ENCODE measurements around the gene LIMS2.

The LIMS2 gene

GRCh38 chr2:127674241-127675209 is 805 bp downstream of the LIMS2 start:
- H3K4me1 ChIP-seq: no peaks in the 10 kb centered on the region
- peak overlapping the region; percentile 27 for H3K4me3 ChIP-seq
- in situ Hi-C loops (cut with MboI; ENCODE audit: low sequenced_read_pairs): no loop called here
- peak in 1 of 2 experiments; percentile 52 for DNase-seq (ENCODE audit: low spot score in 2 of 2)
- H3K36me3 ChIP-seq (replicated peaks): no peaks in the 10 kb centered on the region
- H3K9me3 ChIP-seq: no peaks in the 10 kb centered on the region
- H3K27me3 ChIP-seq (ENCODE audit: low read depth): peaks cover 8% of the 10 kb centered on the region; the same call in 1 of the 2 replicates

DNA sequence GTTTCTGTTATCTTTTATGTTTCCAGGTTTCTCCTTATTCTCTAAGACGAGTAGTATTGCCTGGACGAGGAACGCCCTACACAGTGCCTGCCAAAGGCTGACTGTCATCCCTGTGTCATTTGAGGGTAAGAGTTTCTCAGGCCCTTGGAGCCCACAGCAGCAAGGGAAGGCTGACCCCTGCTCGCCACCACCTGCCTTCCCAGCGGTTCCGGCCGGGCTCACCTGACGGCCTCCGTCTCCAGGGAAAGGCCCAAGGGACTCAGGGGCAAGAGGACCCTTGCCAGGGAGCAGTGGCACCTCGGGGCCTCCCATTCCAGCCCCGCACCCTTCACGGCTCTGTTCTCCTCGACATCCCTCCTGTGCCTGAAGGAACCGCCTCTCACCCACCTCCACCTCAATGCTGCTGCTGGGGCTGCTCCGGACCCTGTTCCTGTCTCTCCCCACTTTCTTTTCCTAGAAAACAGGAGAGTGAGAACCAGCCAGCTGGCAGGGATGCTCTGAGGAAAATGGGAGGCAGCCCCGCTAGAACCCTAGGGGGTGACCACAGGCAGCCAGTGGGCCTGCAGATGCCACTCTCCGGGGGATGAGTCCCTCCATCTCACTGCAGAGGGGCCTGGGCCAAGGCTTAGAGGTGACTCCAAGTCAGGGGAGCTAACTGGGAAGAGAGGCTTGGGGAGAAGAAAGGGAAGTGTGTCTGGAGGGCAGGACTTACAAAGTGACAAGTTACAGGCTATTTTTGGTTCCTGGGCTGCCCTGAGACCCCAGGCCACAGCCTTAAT is 1.9 kb downstream of the LIMS2 start:
- DNase-seq (ENCODE audit: low spot score in 2 of 2): no peak
- in situ Hi-C loops (cut with MboI; ENCODE audit: low sequenced_read_pairs): no loop called here
- no peaks in the 10 kb centered on the region for H3K9me3 ChIP-seq
- no peaks in the 10 kb centered on the region for H3K4me1 ChIP-seq
- no peaks in the 10 kb centered on the region for H3K36me3 ChIP-seq (replicated peaks)
- peaks cover 8% of the 10 kb centered on the region; the same call in 1 of the 2 replicates for H3K27me3 ChIP-seq (ENCODE audit: low read depth)
- no peak overlapping the region for H3K4me3 ChIP-seq

- peaks cover 7% of the 10 kb centered on the region; the same call in 1 of the 2 replicates for H3K27me3 ChIP-seq (ENCODE audit: low read depth)
- no peak for DNase-seq (ENCODE audit: low spot score in 2 of 2)
- in situ Hi-C loops (cut with MboI; ENCODE audit: low sequenced_read_pairs): no loop called here
- H3K4me3 ChIP-seq: no peak overlapping the region
- no peaks in the 10 kb centered on the region for H3K4me1 ChIP-seq
- H3K36me3 ChIP-seq (replicated peaks): no peaks in the 10 kb centered on the region
- H3K9me3 ChIP-seq: no peaks in the 10 kb centered on the region
Observed at GRCh38 chr2:127672341-127673224, 2.7 kb downstream of the LIMS2 start.

GRCh38 chr2:127671557-127672302 is 3.6 kb downstream of the LIMS2 start:
- H3K27me3 ChIP-seq (ENCODE audit: low read depth): peaks cover 6% of the 10 kb centered on the region; the same call in 1 of the 2 replicates
- in situ Hi-C loops (cut with MboI; ENCODE audit: low sequenced_read_pairs): no loop called here

DNA sequence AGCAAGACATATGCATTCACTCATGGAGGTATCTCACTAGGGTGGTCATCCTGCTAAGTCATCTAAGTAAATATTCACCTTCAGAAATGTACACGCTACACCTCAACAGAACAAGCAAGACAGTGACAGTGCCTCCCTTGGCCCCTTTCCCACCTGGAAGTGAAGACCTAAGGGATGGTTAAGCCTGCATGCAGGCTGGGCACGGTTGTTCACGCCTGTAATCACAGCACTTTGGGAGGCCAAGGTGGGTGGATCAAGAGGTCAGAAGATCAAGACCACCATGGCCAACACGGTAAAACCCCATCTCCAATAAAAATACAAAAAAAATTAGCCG is 4.4 kb downstream of the LIMS2 start:
- Histone ChIP-seq H3K36me3 (replicated peaks) (no peaks in the 10 kb centered on the region), H3K4me1 (no peaks in the 10 kb centered on the region), H3K9me3 (no peaks in the 10 kb centered on the region), H3K27me3 (ENCODE audit: low read depth) (peaks cover 6% of the 10 kb centered on the region; the same call in 1 of the 2 replicates), H3K4me3 (no peak overlapping the region)
- no peak for DNase-seq (ENCODE audit: low spot score in 2 of 2)
- in situ Hi-C loops (cut with MboI; ENCODE audit: low sequenced_read_pairs): no loop called here

More at GRCh38 chr2:127671557-127672302, 3.6 kb downstream of the LIMS2 start:
- Histone ChIP-seq H3K9me3 (no peaks in the 10 kb centered on the region), H3K4me1 (no peaks in the 10 kb centered on the region), H3K36me3 (replicated peaks) (no peaks in the 10 kb centered on the region), H3K4me3 (no peak overlapping the region)
- no peak for DNase-seq (ENCODE audit: low spot score in 2 of 2)

GRCh38 chr2:127670055-127670956 is 5.0 kb downstream of the LIMS2 start:
- Histone ChIP-seq H3K27me3 (ENCODE audit: low read depth) (peaks cover 8% of the 10 kb centered on the region; the same call in 1 of the 2 replicates), H3K36me3 (replicated peaks) (no peaks in the 10 kb centered on the region), H3K4me3 (no peak overlapping the region), H3K9me3 (no peaks in the 10 kb centered on the region), H3K4me1 (no peaks in the 10 kb centered on the region)
- DNase-seq (ENCODE audit: low spot score in 2 of 2): no peak
- in situ Hi-C loops (cut with MboI; ENCODE audit: low sequenced_read_pairs): no loop called here

GRCh38 chr2:127669056-127669455 is 6.3 kb downstream of the LIMS2 start:
- H3K27me3 ChIP-seq (ENCODE audit: low read depth): peaks cover 11% of the 10 kb centered on the region; the same call in 1 of the 2 replicates
- no peaks in the 10 kb centered on the region for H3K36me3 ChIP-seq (replicated peaks)
- no peak for DNase-seq (ENCODE audit: low spot score in 2 of 2)
- no peaks in the 10 kb centered on the region for H3K9me3 ChIP-seq
- no peaks in the 10 kb centered on the region for H3K4me1 ChIP-seq
- in situ Hi-C loops (cut with MboI; ENCODE audit: low sequenced_read_pairs): no loop called here
- H3K4me3 ChIP-seq: no peak overlapping the region

- no peaks in the 10 kb centered on the region for H3K4me1 ChIP-seq
- H3K27me3 ChIP-seq (ENCODE audit: low read depth): peaks cover 11% of the 10 kb centered on the region; the same call in 1 of the 2 replicates
- peak in 1 of 2 experiments; percentile 3 for DNase-seq (ENCODE audit: low spot score in 2 of 2)
- no peak overlapping the region for H3K4me3 ChIP-seq
- H3K9me3 ChIP-seq: no peaks in the 10 kb centered on the region
- no peaks in the 10 kb centered on the region for H3K36me3 ChIP-seq (replicated peaks)
- in situ Hi-C loops (cut with MboI; ENCODE audit: low sequenced_read_pairs): no loop called here
Observed at GRCh38 chr2:127665267-127665893, 9.9 kb downstream of the LIMS2 start.

- H3K36me3 ChIP-seq (replicated peaks): no peaks in the 10 kb centered on the region
- DNase-seq (ENCODE audit: low spot score in 2 of 2): no peak
- in situ Hi-C loops (cut with MboI; ENCODE audit: low sequenced_read_pairs): no loop called here
- peaks cover 11% of the 10 kb centered on the region; the same call in 1 of the 2 replicates for H3K27me3 ChIP-seq (ENCODE audit: low read depth)
- H3K4me1 ChIP-seq: no peaks in the 10 kb centered on the region
- H3K9me3 ChIP-seq: no peaks in the 10 kb centered on the region
- H3K4me3 ChIP-seq: no peak overlapping the region
Observed at GRCh38 chr2:127664895-127665225, 10.5 kb downstream of the LIMS2 start.

GRCh38 chr2:127664065-127664894 is 11.1 kb downstream of the LIMS2 start:
- in situ Hi-C loops (cut with MboI; ENCODE audit: low sequenced_read_pairs): no loop called here
- no peak for DNase-seq (ENCODE audit: low spot score in 2 of 2)

DNA sequence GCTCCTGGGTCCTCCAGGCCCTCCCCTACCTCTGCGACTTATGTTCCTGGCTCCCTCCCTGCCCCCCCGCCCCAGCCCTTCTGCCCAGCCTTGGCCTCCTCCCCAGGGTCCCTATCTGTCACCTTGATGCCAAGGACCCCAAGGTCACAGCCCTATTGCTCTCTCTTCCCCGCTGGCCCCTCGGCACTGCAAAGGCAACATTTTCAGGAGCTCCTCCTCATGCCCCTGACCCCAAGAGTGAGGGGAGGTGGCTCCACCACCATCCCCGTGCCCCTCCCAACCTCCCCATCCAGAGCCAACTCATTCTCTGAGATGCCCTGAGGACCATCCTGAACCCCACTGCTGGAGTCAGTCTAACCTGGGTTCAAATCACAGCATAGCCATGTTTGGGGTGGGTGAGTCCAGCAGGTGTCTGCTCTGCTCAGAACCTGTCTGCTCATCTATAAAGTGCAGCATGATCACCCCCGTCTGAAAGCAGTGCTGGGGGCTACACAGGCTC is 11.7 kb downstream of the LIMS2 start:
- no peaks in the 10 kb centered on the region for H3K4me1 ChIP-seq
- in situ Hi-C loops (cut with MboI; ENCODE audit: low sequenced_read_pairs): no loop called here
- H3K36me3 ChIP-seq (replicated peaks): no peaks in the 10 kb centered on the region
- peaks cover 11% of the 10 kb centered on the region; the same call in 1 of the 2 replicates for H3K27me3 ChIP-seq (ENCODE audit: low read depth)
- H3K9me3 ChIP-seq: no peaks in the 10 kb centered on the region
- no peak for DNase-seq (ENCODE audit: low spot score in 2 of 2)
- no peak overlapping the region for H3K4me3 ChIP-seq

More at GRCh38 chr2:127664065-127664894, 11.1 kb downstream of the LIMS2 start:
- Histone ChIP-seq H3K4me1 (no peaks in the 10 kb centered on the region), H3K4me3 (no peak overlapping the region), H3K36me3 (replicated peaks) (no peaks in the 10 kb centered on the region), H3K27me3 (ENCODE audit: low read depth) (peaks cover 11% of the 10 kb centered on the region; the same call in 1 of the 2 replicates), H3K9me3 (no peaks in the 10 kb centered on the region)

Data from HAP-1 (cell line).